Measurements from ENCODE around the gene MLIP. TPM values are rescaled to one million over a fixed set of nuclear protein-coding genes. Genes with fewer than 3 reads are reported as not detected.

The MLIP gene
- total RNA-seq, 2 experiments from 2014 or later = not detected

DNA sequence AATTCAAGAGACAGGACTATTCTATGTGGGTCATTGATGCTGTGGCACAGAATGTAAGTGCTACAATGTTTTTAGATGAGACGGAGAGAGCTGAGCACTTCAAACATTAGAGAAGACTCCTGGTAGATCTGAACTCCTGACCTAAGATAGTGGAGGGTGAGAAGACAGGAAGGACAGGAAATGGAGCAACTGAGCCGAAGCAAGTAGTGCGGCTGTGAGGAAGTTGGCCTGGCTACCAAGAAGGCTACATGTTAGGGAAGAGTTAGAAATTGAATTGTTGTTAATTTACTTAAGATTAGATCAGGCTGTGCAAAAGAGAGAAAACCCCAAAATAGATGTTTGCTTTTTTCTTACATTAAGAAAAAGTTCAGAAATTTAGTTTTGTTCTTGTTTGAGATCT is 14.4 kb upstream of the MLIP start:
- DNase-seq (no peak), ATAC-seq (no peak)
- H3K9me3 Mint-ChIP-seq = peaks cover 3% of the 10 kb centered on the region
- H3K27ac Mint-ChIP-seq = no peak overlapping the region
- TF ChIP-seq, protein P1, sequence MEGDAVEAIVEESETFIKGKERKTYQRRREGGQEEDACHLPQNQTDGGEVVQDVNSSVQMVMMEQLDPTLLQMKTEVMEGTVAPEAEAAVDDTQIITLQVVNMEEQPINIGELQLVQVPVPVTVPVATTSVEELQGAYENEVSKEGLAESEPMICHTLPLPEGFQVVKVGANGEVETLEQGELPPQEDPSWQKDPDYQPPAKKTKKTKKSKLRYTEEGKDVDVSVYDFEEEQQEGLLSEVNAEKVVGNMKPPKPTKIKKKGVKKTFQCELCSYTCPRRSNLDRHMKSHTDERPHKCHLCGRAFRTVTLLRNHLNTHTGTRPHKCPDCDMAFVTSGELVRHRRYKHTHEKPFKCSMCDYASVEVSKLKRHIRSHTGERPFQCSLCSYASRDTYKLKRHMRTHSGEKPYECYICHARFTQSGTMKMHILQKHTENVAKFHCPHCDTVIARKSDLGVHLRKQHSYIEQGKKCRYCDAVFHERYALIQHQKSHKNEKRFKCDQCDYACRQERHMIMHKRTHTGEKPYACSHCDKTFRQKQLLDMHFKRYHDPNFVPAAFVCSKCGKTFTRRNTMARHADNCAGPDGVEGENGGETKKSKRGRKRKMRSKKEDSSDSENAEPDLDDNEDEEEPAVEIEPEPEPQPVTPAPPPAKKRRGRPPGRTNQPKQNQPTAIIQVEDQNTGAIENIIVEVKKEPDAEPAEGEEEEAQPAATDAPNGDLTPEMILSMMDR (IDR thresholded peaks at IDR 0.05) = no peak
- H3K36me3 Mint-ChIP-seq (ENCODE audit: low read depth) = no peaks in the 10 kb centered on the region
- no peaks in the 10 kb centered on the region for H3K27me3 Mint-ChIP-seq
- H3K4me3 Mint-ChIP-seq = no peak overlapping the region
- CTCF ChIA-PET = no interaction called here
- no peaks in the 10 kb centered on the region for H3K4me1 Mint-ChIP-seq (ENCODE audit: low read depth)
- POLR2A ChIA-PET = no interaction called here
- intact Hi-C loops (cut with micrococcal nuclease) = no loop called here

DNA sequence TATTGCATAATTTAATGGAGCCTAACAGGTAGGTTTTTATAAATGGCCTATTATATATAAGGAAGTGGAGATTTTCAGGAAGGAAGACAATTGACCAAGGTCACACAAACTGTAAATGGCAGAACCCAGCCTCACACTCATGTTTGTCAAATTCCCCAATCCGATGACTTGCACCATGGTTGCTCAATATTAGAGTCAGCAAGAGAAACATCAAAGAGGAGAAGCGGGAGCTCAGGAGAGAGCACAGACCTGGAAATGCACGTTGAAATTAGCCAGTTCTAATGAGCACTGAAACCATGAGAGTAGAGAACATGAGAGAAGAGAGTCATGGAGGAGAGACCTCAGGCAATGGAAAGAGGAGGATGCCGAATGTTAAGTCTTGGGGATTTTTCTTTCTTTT is 13.5 kb upstream of the MLIP start:
- TF ChIP-seq, protein P1 (IDR thresholded peaks at IDR 0.05) = no peak
- H3K27me3 Mint-ChIP-seq = no peaks in the 10 kb centered on the region
- H3K4me1 Mint-ChIP-seq (ENCODE audit: low read depth) = no peaks in the 10 kb centered on the region
- DNase-seq (no peak), ATAC-seq (no peak)
- no peak overlapping the region for H3K27ac Mint-ChIP-seq
- intact Hi-C loops (cut with micrococcal nuclease) = no loop called here
- POLR2A ChIA-PET = no interaction called here
- peaks cover 3% of the 10 kb centered on the region for H3K9me3 Mint-ChIP-seq
- H3K4me3 Mint-ChIP-seq = no peak overlapping the region
- CTCF ChIA-PET = no interaction called here
- H3K36me3 Mint-ChIP-seq (ENCODE audit: low read depth) = no peaks in the 10 kb centered on the region

DNA sequence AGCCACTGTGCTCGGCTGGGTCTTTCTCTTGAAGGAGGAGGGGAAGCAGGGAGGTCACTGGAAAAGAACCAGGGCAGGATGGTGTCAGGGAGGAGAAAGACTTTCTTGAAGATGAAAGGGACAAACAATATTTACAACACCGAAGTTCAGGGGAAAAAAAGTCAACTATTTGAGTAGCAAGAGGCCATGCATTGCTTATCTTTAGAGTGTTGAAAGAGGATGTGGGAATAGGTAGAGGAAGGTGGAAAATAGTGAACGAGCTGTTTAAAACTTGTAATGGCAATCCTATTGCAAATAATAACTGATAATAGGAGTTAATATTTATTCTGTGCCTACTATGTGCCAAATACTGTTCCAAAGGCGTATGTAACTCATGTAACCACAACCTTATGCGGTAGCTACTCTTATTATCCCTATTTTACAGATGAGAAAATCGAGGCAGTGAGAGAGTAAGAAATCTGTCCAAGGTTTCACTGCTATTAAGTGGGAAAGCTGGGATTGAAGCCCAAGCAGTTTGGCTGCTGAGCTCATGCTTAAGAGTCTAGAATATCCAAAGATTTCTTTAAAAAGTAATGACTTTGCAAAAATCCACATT is 12.7 kb upstream of the MLIP start:
- POLR2A ChIA-PET = no interaction called here
- intact Hi-C loops (cut with micrococcal nuclease) = no loop called here
- no peaks in the 10 kb centered on the region for H3K27me3 Mint-ChIP-seq

DNA sequence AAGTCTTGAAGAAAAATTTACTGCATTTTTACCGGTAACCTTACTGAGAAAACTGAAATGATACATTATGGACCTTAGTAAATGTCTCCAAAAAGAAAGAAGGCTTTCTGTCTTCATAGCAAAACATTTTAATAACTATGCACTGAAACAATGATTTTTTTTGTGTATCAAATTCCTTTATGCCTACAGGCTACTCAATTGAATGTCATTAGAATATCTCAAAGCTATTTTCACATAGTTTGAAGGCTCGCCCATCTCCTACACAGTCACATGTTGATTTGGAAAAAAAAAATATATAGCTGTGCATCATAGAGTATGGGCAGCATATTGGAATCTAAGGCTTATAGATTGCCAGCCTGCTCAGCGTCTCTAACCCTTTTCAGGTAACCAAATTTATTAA is 12.0 kb upstream of the MLIP start:
- TF ChIP-seq, protein P1 (IDR thresholded peaks at IDR 0.05) = no peak
- peaks cover 3% of the 10 kb centered on the region for H3K9me3 Mint-ChIP-seq

More for the DNA sequence above, 12.7 kb upstream of the MLIP start:
- TF ChIP-seq, protein P1 (IDR thresholded peaks at IDR 0.05) = no peak
- no peak overlapping the region for H3K4me3 Mint-ChIP-seq
- ATAC-seq = no peak
- H3K36me3 Mint-ChIP-seq (ENCODE audit: low read depth) = no peaks in the 10 kb centered on the region
- CTCF ChIA-PET = interaction anchor here (1.1 kb wide), 1 partner anchor 51 kb away, joined by 3 read pairs; no protein-coding TSS in a partner anchor
- DNase-seq = no peak
- no peaks in the 10 kb centered on the region for H3K4me1 Mint-ChIP-seq (ENCODE audit: low read depth)
- H3K9me3 Mint-ChIP-seq = peaks cover 3% of the 10 kb centered on the region
- H3K27ac Mint-ChIP-seq = no peak overlapping the region

DNA sequence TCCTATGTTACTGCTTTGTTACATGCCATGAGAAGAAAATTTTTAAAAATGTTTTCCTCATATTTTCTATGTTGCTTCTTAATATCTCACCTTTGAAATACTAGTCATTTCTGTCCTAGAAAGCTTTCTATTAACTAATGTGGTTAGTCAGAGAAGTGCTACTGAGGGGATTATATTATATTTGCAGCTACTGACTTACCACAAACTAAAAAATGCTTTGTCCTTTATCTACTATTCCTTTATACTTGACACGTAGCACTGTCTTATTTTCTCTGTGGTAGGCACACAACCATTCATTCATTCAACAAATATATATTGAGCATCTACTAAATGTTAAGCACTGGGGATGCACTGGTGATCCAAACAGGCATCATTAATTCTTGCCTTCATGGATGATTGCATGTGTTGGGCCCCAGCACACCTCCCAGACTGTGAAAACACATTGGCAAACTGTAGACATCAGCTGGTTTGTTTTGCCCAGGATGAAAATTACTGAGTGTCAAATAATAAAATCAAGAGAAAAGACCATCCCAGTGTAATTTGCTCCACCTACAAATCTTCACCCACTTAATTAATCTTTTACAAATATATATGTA is 10.7 kb upstream of the MLIP start:
- Mint-ChIP-seq H3K36me3 (ENCODE audit: low read depth) (no peaks in the 10 kb centered on the region), H3K9me3 (peaks cover 3% of the 10 kb centered on the region), H3K27me3 (no peaks in the 10 kb centered on the region), H3K4me3 (no peak overlapping the region), H3K27ac (no peak overlapping the region), H3K4me1 (ENCODE audit: low read depth) (no peaks in the 10 kb centered on the region)
- POLR2A ChIA-PET = no interaction called here
- ATAC-seq = no peak
- CTCF ChIA-PET = no interaction called here
- TF ChIP-seq, protein P1 (IDR thresholded peaks at IDR 0.05) = no peak
- intact Hi-C loops (cut with micrococcal nuclease) = no loop called here
- no peak for DNase-seq

More for the DNA sequence above, 12.0 kb upstream of the MLIP start:
- intact Hi-C loops (cut with micrococcal nuclease) = no loop called here
- H3K27ac Mint-ChIP-seq = no peak overlapping the region
- DNase-seq (no peak), ATAC-seq (no peak)
- ChIA-PET CTCF (interaction anchor here (1.1 kb wide), 1 partner anchor 50 kb away, joined by 3 read pairs; no protein-coding TSS in a partner anchor), POLR2A (no interaction called here)
- H3K27me3 Mint-ChIP-seq = no peaks in the 10 kb centered on the region
- H3K36me3 Mint-ChIP-seq (ENCODE audit: low read depth) = no peaks in the 10 kb centered on the region
- no peak overlapping the region for H3K4me3 Mint-ChIP-seq
- H3K4me1 Mint-ChIP-seq (ENCODE audit: low read depth) = no peaks in the 10 kb centered on the region

Measured in activated CD8-positive, alpha-beta T cell treated with anti-CD3 and anti-CD28 coated beads for 36 hours (primary cell).